ENCODE data around the gene RRP1. TPM values are rescaled to one million over a fixed set of nuclear protein-coding genes. Genes with fewer than 3 reads are reported as not detected.

The RRP1 gene
- polyA plus RNA-seq, 1 of the 3 experiments (the other 2 are of a cell fraction): 22.7 TPM

GRCh38 chr21:43853851-43854772 lies 64.7 kb downstream of the RRP1 start:
- H2AFZ ChIP-seq (ENCODE audit: low read depth): no peak overlapping the region
- no peaks in the 10 kb centered on the region for H3K9me3 ChIP-seq
- DNase-seq: no peak
- no peaks in the 10 kb centered on the region for H3K36me3 ChIP-seq (replicated peaks in 1 of 2; ENCODE audit: control insufficient read depth in 1 of 2, insufficient read depth in 2 of 2, low read length in 1 of 2)
- no peaks in the 10 kb centered on the region for H3K27me3 ChIP-seq (ENCODE audit: insufficient read depth)
- H3K4me2 ChIP-seq: no peak overlapping the region
- H3K79me2 ChIP-seq (ENCODE audit: insufficient read depth): no peaks in the 10 kb centered on the region
- H3K9ac ChIP-seq: no peak overlapping the region
- H3K4me3 ChIP-seq (ENCODE audit: low read depth in 2 of 2, low read length in 1 of 2): no peak overlapping the region
- TF ChIP-seq RXRA (IDR thresholded peaks at IDR 0.05; ENCODE audit: borderline replicate concordance, low read depth) (no peak), TEAD4 (IDR thresholded peaks at IDR 0.05; ENCODE audit: borderline replicate concordance, insufficient read depth) (no peak)
- H3K4me1 ChIP-seq (ENCODE audit: control insufficient read depth in 1 of 2, insufficient read depth in 2 of 2, low read depth in 1 of 2, low read length in 1 of 2): peaks cover 0 to 2% of the 10 kb centered on the region in 2 experiments; a peak in 1 of 4 replicates
- H4K20me1 ChIP-seq (ENCODE audit: insufficient read depth): no peaks in the 10 kb centered on the region
- no peak overlapping the region for H3K27ac ChIP-seq (ENCODE audit: low read depth in 2 of 2, low read length in 1 of 2)
- no peaks in the 10 kb centered on the region for H3F3A ChIP-seq (replicated peaks; ENCODE audit: insufficient read depth)
- ChIA-PET POLR2A (no interaction called here), CTCF (no interaction called here)
- H3K9me2 ChIP-seq: no peaks in the 10 kb centered on the region
- WGBS (ENCODE audit: low lambda C conversion rate): 75% methylated on average over 23 of the region's 34 CpGs

Small RNAs within 50 kb of the gene (small RNA-seq; reads per million reads assigned to genes)
- 0 reads per million in 7 experiments for gene AP001052.1

Other genes with a start within 250 kb of the RRP1 start
- gene HSF2BP, start 130.1 kb upstream of the RRP1 start, polyA plus RNA-seq (2012; rRNA removed): 1.1 TPM in 2 replicates
- 9.6 and 10.4 TPM in 2 replicates for gene RRP1B, start 130.0 kb upstream of the RRP1 start, polyA plus RNA-seq (2012; rRNA removed)
- 85.7 and 89.2 TPM in 2 replicates for gene PDXK, start 70.4 kb upstream of the RRP1 start, polyA plus RNA-seq (2012; rRNA removed)
- gene CSTB, start 13.3 kb upstream of the RRP1 start, polyA plus RNA-seq (2012; rRNA removed): 64.5 and 101 TPM in 2 replicates
- gene AGPAT3, start 75.6 kb downstream of the RRP1 start, polyA plus RNA-seq (2012; rRNA removed): 35.3 and 40.0 TPM in 2 replicates
- gene TRAPPC10, start 222.7 kb downstream of the RRP1 start, polyA plus RNA-seq (2012; rRNA removed): 17.5 and 18.9 TPM in 2 replicates